ENCODE data around the gene SEPTIN5. TPM values are rescaled to one million over a fixed set of nuclear protein-coding genes. Genes with fewer than 3 reads are reported as not detected.

Gene SEPTIN5
- total and polyA plus RNA-seq, 2 experiments from 2014 or later: 4.3 to 17.2 TPM

- no peaks in the 10 kb centered on the region for H3K79me2 ChIP-seq (replicated peaks; ENCODE audit: insufficient read depth)
- no peak overlapping the region for H3K4me3 ChIP-seq
- no peak for TF ChIP-seq REST (IDR thresholded peaks at IDR 0.05; ENCODE audit: unreplicated experiment)
- TF ChIP-seq EZH2 (IDR thresholded peaks at IDR 0.05; ENCODE audit: low read depth, unreplicated experiment): no peak
- no peak for TF ChIP-seq POLR2AphosphoS5 (IDR thresholded peaks at IDR 0.05; ENCODE audit: low read depth)
- TF ChIP-seq CREB1 (CRISPR knock-in tag; IDR thresholded peaks at IDR 0.05; ENCODE audit: low read depth): no peak
- TF ChIP-seq ZNF114 (CRISPR knock-in tag; IDR thresholded peaks at IDR 0.05): no peak
- TF ChIP-seq, protein P1, sequence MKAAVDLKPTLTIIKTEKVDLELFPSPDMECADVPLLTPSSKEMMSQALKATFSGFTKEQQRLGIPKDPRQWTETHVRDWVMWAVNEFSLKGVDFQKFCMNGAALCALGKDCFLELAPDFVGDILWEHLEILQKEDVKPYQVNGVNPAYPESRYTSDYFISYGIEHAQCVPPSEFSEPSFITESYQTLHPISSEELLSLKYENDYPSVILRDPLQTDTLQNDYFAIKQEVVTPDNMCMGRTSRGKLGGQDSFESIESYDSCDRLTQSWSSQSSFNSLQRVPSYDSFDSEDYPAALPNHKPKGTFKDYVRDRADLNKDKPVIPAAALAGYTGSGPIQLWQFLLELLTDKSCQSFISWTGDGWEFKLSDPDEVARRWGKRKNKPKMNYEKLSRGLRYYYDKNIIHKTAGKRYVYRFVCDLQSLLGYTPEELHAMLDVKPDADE (IDR thresholded peaks at IDR 0.05): no peak
- no peak overlapping the region for H3K27ac Mint-ChIP-seq
- no peak for DNase-seq (ENCODE audit: low spot score)
- no peaks in the 10 kb centered on the region for H3K36me3 ChIP-seq (ENCODE audit: insufficient read depth)
- H2AFZ ChIP-seq: no peak overlapping the region; the same call in 1 of the 2 replicates
- peaks cover 15% of the 10 kb centered on the region for H3K4me1 Mint-ChIP-seq
- H3K27me3 Mint-ChIP-seq (ENCODE audit: insufficient read depth, low read depth, poor library complexity): peaks cover 8% of the 10 kb centered on the region
- H3K9me3 Mint-ChIP-seq: no peaks in the 10 kb centered on the region; the same call in 2 of the 3 replicates
- no peaks in the 10 kb centered on the region for H3K27me3 ChIP-seq (ENCODE audit: insufficient read depth)
- no peak overlapping the region for H3K4me2 ChIP-seq
- H3K36me3 Mint-ChIP-seq (ENCODE audit: low read depth): no peaks in the 10 kb centered on the region
- no peaks in the 10 kb centered on the region; the same call in 1 of the 2 replicates for H3K4me1 ChIP-seq (ENCODE audit: insufficient read depth)
- ATAC-seq: no peak
- no peak overlapping the region for H3K4me3 Mint-ChIP-seq
- no peak overlapping the region for H3K27ac ChIP-seq (ENCODE audit: low read depth)
- no peaks in the 10 kb centered on the region for H3F3A ChIP-seq (replicated peaks; ENCODE audit: low read depth)
- H4K20me1 ChIP-seq (replicated peaks; ENCODE audit: insufficient read depth): no peaks in the 10 kb centered on the region
- H3K9me2 ChIP-seq (ENCODE audit: insufficient read depth): no peaks in the 10 kb centered on the region
These were observed 24.9 kb upstream of the SEPTIN5 start for GRCh38 chr22:19689408-19689807.

DNA sequence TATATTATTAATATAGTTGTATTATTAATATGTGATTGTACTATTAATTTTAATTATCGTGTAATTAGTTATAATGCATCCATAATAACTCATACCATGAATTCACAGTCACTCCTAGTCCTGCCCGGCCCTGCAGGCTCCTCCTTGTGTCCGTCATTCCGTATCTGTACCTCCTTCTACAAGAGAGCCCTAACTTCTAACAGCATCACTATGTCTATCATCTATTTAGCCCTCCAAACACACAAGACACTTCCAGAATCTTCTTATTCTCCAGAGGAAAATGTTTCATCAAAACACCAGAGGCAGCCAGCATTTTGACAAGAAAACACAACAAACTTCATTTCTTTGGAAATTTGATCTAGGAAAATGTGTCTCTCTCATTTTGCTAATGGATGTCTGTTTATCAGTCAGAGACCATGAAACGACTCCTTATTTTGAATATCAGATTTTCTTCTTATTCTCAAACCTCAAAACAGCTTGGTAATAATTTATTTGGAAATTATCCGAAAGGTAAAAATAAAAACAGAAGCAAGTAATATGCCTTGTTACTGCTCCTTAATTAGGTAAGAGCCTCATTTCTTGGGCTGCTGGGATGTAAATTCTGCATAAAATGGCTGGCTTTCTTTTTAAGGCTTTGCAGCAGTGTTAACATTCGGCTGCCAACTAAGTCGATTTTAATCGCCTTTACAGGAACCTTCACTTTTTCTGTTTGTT, 23.1 kb upstream of the SEPTIN5 start:
- Histone ChIP-seq H3K4me1 (ENCODE audit: insufficient read depth) (no peaks in the 10 kb centered on the region; the same call in 1 of the 2 replicates), H3K9me2 (ENCODE audit: insufficient read depth) (no peaks in the 10 kb centered on the region), H3K27me3 (ENCODE audit: insufficient read depth) (no peaks in the 10 kb centered on the region), H3K36me3 (ENCODE audit: insufficient read depth) (no peaks in the 10 kb centered on the region), H3K4me2 (no peak overlapping the region), H3K4me3 (no peak overlapping the region), H2AFZ (peak overlapping the region; percentile 80), H4K20me1 (replicated peaks; ENCODE audit: insufficient read depth) (no peaks in the 10 kb centered on the region), H3K27ac (ENCODE audit: low read depth) (no peak overlapping the region), H3K79me2 (replicated peaks; ENCODE audit: insufficient read depth) (no peaks in the 10 kb centered on the region), H3F3A (replicated peaks; ENCODE audit: low read depth) (no peaks in the 10 kb centered on the region)
- peaks cover 8% of the 10 kb centered on the region for H3K27me3 Mint-ChIP-seq (ENCODE audit: insufficient read depth, low read depth, poor library complexity)
- peak overlapping the region; percentile 80; the same call in 1 of the 2 replicates for H3K27ac Mint-ChIP-seq
- H3K4me3 Mint-ChIP-seq: no peak overlapping the region
- peaks cover 18% of the 10 kb centered on the region for H3K4me1 Mint-ChIP-seq
- H3K36me3 Mint-ChIP-seq (ENCODE audit: low read depth): no peaks in the 10 kb centered on the region
- H3K9me3 Mint-ChIP-seq: no peaks in the 10 kb centered on the region; the same call in 2 of the 3 replicates
- no peak for DNase-seq (ENCODE audit: low spot score)
- no peak for ATAC-seq
- TF ChIP-seq STAT1 (IDR thresholded peaks at IDR 0.05; ENCODE audit: unreplicated experiment) (no peak), REST (IDR thresholded peaks at IDR 0.05; ENCODE audit: unreplicated experiment) (no peak), POLR2AphosphoS5 (IDR thresholded peaks at IDR 0.05; ENCODE audit: low read depth) (no peak), EZH2phosphoT487 (IDR thresholded peaks at IDR 0.05; ENCODE audit: unreplicated experiment) (no peak), NANOG (IDR thresholded peaks at IDR 0.05; ENCODE audit: borderline replicate concordance) (no peak), JUNB (IDR thresholded peaks at IDR 0.05; ENCODE audit: unreplicated experiment) (no peak), ZNF331 (CRISPR knock-in tag; IDR thresholded peaks at IDR 0.05; ENCODE audit: low read depth) (no peak), EZH2 (IDR thresholded peaks at IDR 0.05; ENCODE audit: low read depth, unreplicated experiment) (no peak), ZNF114 (CRISPR knock-in tag; IDR thresholded peaks at IDR 0.05) (no peak), CREB1 (CRISPR knock-in tag; IDR thresholded peaks at IDR 0.05; ENCODE audit: low read depth) (no peak)
- TF ChIP-seq, protein P1 (IDR thresholded peaks at IDR 0.05): no peak
